HG02588 (cell line): ENCODE results near the gene EIF1B.
"Not testable (repeated sequence)": the region's sequence is repeated elsewhere in the genome, so short reads cannot be mapped to it uniquely, and the experiment has no call there.

Experiments used
- ATAC-seq: cut with Tn5 transposase; IDR thresholded peaks from one replicate; pipeline ENCODE4 v1.9.1; 2021; ENCODE audit warnings: mild to moderate bottlenecking, moderate library complexity; ENCODE audit not compliant: unreplicated experiment

EIF1B gene

GRCh38 chr3:40309418-40309924 is at the start of gene EIF1B:
TSS of gene EIF1B (plus strand) at chr3:40309707. CDS start at chr3:40309942, 235 bp downstream.
- peak; percentile 95 for ATAC-seq

DNA sequence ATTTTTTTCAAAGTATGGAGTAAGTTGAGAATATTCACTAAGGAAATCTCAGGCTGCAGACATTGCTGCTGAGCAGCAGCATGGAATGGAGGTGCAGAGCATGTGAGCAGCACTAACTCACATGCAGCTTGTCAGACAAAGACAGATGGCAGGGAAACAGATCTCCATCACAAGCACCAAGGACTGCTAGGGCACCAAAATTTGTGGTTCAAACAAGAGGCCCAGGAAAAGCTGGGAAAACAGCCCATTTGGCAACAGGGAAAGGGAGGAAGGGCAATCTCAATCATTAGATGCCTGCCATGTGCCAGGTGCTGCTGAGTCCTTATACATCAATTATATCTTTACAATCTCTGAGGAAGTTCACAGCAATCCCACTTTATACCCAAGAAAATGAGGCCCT is 47.2 kb upstream of the EIF1B start:
- ATAC-seq, result no peak

GRCh38 chr3:40264451-40264850 is 45.1 kb upstream of the EIF1B start:
- ATAC-seq, result no peak

DNA sequence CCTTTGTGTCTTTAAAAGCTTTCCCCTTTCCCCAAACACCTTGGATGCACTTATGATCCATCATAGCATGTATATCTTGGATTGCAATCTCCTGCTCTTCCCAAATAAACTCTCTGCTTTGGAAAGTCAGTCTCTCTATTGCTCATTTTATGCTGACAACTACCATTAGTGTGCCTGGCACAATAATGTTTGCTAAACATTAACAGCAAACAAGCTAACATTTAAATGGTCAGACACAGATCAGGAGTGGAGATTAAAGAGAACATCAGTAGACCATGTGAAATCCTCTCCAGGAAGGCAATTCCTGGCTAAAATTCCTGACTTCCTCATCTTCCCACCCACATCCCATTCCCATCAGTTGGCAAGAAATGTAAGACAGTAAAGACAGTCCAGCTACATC is 44.3 kb upstream of the EIF1B start:
- ATAC-seq, result no peak

GRCh38 chr3:40267937-40268724 is 41.4 kb upstream of the EIF1B start:
- no peak for ATAC-seq

DNA sequence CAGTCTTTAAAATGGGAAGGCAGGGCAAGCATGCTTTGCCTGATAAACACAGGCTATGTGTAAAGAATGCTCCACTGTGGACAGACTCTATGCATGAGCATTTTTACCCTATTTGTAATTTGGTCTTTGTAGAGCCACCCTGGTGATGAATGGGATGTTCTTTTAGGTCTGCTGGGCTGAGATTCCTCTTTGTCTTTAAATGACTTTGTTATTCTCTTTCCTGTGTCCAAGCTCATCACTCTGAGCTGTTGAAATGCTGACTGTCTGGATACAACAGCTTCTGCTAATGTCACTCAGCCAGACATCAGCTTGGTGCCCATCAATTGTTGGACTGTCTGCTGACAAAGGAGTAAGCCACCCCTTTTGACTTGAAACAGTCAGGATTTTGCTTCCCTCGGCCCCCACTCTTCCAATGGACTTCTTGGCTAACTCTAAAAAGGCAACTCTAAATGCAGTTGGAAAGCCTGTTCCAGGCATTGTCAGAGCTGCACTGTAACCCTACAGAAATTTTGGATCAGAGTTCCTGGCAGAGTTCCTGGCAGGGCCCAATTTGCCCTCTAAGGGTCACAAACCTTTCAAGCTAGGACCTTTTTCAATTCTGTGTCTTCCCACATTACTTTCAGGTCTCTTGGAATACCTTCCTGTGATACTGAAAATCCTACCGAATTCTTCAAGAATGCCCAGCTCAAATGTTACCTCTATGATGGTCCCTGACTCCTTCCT is 40.5 kb upstream of the EIF1B start:
- no peak for ATAC-seq

DNA sequence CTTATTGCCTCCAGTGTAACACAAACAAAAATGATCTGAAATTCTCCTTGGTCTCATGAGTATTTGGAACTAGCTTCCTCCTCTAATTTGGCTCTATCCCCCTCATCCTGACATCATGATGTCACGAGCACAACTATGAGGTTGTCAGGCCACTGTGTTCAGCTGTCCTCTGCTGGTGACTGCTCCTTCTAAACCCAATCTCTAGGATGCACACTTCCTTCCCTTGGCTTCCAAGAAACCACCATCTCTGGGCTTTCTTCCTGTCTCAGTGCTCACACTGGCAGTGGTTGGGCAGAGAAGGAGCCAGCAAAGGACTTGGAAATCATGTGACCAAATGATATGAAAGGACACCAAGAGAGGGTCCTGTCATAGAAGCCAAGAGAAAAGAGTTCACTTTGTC is 30.7 kb upstream of the EIF1B start:
- ATAC-seq, result no peak

- no peak for ATAC-seq
Measured at GRCh38 chr3:40281995-40282394, 27.5 kb upstream of the EIF1B start.

GRCh38 chr3:40283057-40283456 is 26.4 kb upstream of the EIF1B start:
- ATAC-seq, result not testable (repeated sequence)

- no peak for ATAC-seq
Measured at GRCh38 chr3:40287248-40287647, 22.3 kb upstream of the EIF1B start.

DNA sequence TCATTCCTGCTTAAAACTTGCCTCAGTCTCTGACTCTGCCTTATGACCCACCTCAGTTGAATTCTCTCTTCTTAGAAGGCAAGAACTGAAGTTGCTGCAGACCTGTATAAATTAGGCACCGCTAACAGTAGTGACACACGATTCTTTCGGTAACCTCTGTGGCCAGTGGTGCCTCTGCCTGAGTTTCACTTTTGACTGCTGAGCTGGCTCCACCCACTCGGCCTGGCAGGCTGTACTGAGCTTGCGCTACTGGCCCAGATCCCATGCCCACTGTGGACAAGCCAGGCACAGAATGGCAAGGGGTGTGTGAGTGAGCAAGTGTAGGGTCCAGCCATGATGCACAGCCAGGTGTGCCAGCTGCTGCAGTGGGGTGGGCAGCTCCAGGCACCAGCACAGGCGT is 19.1 kb upstream of the EIF1B start:
- no peak for ATAC-seq

- no peak for ATAC-seq
Measured at GRCh38 chr3:40291471-40291870, 18.0 kb upstream of the EIF1B start.

DNA sequence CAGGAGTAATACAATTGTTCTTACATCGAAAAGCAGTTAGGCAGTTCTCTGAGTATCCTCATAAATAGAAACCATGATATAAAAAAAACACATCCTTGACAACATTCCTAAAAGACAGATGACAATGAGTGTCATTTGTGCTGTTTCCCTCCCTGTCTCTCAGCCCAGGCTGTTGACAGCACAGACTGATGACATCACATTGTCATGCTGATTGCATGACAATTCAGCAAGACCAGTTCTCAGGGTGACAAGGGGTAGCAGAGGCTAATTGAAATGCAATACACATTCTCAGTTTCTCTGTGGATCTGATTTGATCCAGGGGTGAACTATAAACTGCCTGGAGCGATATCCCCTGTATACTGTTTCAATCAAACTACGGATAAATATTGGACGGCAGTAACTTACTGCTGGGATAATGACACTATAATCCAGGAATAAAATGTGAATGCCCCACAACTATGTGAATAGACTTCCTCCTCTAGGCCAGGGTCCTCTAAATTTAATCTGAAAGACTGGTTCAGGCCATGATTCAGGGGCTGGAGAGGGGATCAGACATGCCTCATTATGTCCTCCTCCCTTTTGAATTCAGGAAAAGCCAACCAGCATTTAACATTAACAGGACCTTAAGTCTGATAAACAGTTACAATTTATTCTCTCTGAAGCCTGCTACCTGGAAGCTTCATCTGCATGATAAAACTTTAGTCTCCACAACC is 16.7 kb upstream of the EIF1B start:
- ATAC-seq, result no peak

GRCh38 chr3:40294434-40294833 is 15.1 kb upstream of the EIF1B start:
- ATAC-seq, result no peak

DNA sequence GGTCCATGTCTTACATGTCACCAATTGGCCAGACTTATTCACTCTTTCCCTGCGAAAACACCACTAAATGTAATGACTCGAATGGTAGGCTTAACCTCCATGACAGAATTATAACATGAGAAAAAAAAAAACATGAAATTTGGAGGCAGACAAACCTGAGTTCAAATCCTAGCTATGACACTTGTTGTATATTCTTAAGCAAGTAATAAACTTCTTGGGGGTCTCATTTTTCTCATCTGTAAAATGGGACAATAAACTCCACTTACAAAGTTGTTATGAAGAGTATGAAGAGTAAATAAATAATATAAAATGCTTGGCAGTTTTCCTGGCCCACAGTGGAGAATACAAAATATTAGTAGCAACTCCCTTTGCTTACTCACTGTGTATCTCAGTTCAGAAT is 11.4 kb upstream of the EIF1B start:
- ATAC-seq, result no peak

- ATAC-seq, result no peak
Measured at GRCh38 chr3:40299130-40299720, 10.3 kb upstream of the EIF1B start.

DNA sequence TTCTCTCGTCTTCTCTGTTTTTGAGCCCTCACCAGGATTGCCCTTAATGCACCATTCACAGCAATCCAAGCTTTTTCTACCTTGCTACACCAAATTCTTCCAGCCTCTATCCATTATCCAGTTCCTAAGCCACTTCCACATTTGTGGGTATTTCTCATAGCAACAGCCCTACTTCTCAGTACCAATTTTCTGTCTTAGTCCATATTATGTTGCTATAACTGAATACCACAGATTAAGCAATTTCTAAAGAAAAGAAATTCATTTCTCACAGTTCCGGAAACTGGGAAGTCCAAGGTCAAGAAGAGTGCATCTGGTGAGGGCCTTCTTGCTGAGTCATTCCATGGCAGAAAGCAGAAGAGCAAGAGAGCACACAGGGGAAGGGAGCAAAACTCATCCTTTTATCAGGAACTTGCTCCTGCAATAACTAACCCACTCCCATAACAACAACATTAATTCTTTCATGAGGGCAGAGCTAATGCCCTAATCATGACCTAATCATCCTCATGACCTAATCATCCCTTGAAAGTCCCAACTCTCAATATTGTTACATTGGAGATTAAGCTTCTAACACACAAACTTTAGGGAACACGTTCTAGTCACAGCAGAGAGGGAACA is 9.7 kb upstream of the EIF1B start:
- ATAC-seq, result no peak

- ATAC-seq, result no peak
Measured at GRCh38 chr3:40302784-40303183, 6.7 kb upstream of the EIF1B start.

DNA sequence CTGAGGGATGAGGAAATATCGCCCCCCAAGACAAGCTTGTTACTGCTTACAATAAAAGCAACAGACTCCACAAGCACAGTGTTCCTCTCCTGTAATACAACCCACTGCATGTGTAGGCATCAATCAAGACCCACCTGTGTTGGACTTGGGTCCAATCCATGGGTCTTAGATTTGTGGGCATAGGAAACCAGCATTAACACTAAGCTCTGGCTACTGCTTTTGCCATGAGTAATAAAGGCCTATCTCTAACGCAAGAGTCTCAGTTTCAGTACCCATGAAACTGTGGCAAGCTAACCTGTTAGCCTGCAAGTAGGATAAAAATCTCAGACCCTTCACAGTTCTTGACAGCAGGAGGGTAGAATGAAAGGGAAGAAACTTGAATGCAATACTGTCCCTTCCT is 5.2 kb upstream of the EIF1B start:
- no peak for ATAC-seq

DNA sequence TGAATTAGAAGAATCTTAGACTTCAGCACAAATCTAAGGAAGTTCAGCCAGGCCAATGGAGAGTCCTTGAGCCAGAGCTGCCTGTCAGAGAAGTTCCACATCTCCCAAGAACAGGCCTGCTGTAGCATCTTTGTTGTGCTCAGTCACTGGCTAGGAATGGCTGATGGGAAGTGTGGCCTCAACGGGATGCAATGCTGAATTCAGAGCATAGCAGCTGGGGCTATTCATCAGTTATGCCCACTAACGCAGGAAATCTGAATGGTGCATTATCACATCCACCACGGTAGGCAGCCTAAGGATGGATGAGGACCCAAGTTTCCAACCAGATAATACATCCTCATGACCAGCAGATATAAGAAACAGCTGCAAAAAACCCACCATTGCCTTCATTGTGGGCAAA is 3.2 kb upstream of the EIF1B start:
- no peak for ATAC-seq

GRCh38 chr3:40307176-40307575 is 2.3 kb upstream of the EIF1B start:
- ATAC-seq, result no peak
